WTC11 (cell line): ENCODE measurements around the gene RFX5. TPM values are rescaled to one million over a fixed set of nuclear protein-coding genes. Genes with fewer than 3 reads are reported as not detected.

Experiments used
- ATAC-seq: fragments of 200-7000 bp; cut with Tn5 transposase; 2 replicates; pipeline ENCODE4 v1.10.0; 2021; ENCODE audit warnings: mild to moderate bottlenecking, moderate library complexity
- CTCF ChIA-PET: fragments of 300-600 bp; sonication (Branson Sonifier 250); formaldehyde crosslinking; loops from one replicate; lab custom pipeline; 2021; ENCODE audit warnings: antibody characterized with exemption; lab: Charles Lee
- POLR2A ChIA-PET: fragments of 350-600 bp; sonication (Branson Sonifier 250); formaldehyde crosslinking; loops from one replicate; lab custom pipeline; 2021; ENCODE audit warnings: antibody characterized with exemption; lab: Charles Lee
- DNase-seq: peaks from one replicate; pipeline ENCODE4 v3.0.0; 2021; ENCODE audit warnings: low spot score
- H3K27ac Mint-ChIP-seq: 2 replicates; pipeline ENCODE4 v1.8.0; 2021; ENCODE audit warnings: mixed read lengths
- H3K27me3 Mint-ChIP-seq: 2 replicates; pipeline ENCODE4 v1.8.0; 2021; ENCODE audit warnings: low read depth, mild to moderate bottlenecking, moderate library complexity, mixed read lengths
- H3K36me3 Mint-ChIP-seq: 2 replicates; pipeline ENCODE4 v1.8.0; 2021; ENCODE audit warnings: mixed read lengths
- H3K4me1 Mint-ChIP-seq: 2 replicates; pipeline ENCODE4 v1.8.0; 2022; ENCODE audit warnings: mixed read lengths
- H3K4me3 Mint-ChIP-seq: 2 replicates; pipeline ENCODE4 v1.8.0; 2021; ENCODE audit warnings: mild to moderate bottlenecking, moderate library complexity, mixed read lengths
- H3K9me3 Mint-ChIP-seq: 2 replicates; pipeline ENCODE4 v1.8.0; 2021; ENCODE audit warnings: mixed read lengths
- JUN ChIP-seq: sonication (generic); formaldehyde crosslinking; IDR thresholded peaks from 2 replicates; pipeline ENCODE4 v1.8.0; 2023; ENCODE audit warnings: mild to moderate bottlenecking, missing genetic modification reagents
- NFATC4 ChIP-seq: fragments of 250-450 bp; sonication (Bioruptor Pico); IDR thresholded peaks from 2 replicates; pipeline ENCODE4 v1.9.0; 2021; ENCODE audit warnings: mild to moderate bottlenecking
- USF1 ChIP-seq: sonication (generic); formaldehyde crosslinking; IDR thresholded peaks from 2 replicates; pipeline ENCODE4 v1.8.0; 2022; ENCODE audit warnings: mild to moderate bottlenecking, missing genetic modification reagents
- ZNF281 ChIP-seq: sonication (generic); formaldehyde crosslinking; IDR thresholded peaks from 2 replicates; pipeline ENCODE4 v1.8.0; 2023; ENCODE audit warnings: mild to moderate bottlenecking, missing genetic modification reagents
- total RNA-seq: library from RNA; stranded (reverse); gene quantifications from 3 replicates; pipeline ENCODE4 v1.2.3, GENCODE V29; 2021
- TF ChIP-seq, protein P1 (sequence below): sonication (generic); formaldehyde crosslinking; IDR thresholded peaks from 2 replicates; pipeline ENCODE4 v1.8.1; 2023; ENCODE audit warnings: mild to moderate bottlenecking, missing genetic modification reagents, borderline replicate concordance
- TF ChIP-seq, protein P2 (sequence below): sonication (generic); formaldehyde crosslinking; IDR thresholded peaks from 2 replicates; pipeline ENCODE4 v1.8.1; 2023; ENCODE audit warnings: mild to moderate bottlenecking, missing genetic modification reagents, moderate library complexity

The RFX5 gene
- total RNA-seq, 1 experiment from 2014 or later, result 59.2 TPM

- ChIA-PET CTCF (interaction anchor here (1.0 to 5.5 kb wide), 5 partner anchors 9 to 48 kb away, joined by 3 to 36 read pairs (median 9); partner anchors contain the start of gene PI4KB), POLR2A (interaction anchor here (0.5 to 1.5 kb wide), 4 partner anchors 9 to 1105 kb away, joined by 3 to 6 read pairs (median 5); partner anchors contain the start of gene ZNF687)
- Mint-ChIP-seq H3K9me3 (no peaks in the 10 kb centered on the region), H3K4me1 (peaks cover 30% of the 10 kb centered on the region), H3K4me3 (no peak overlapping the region), H3K27me3 (no peaks in the 10 kb centered on the region), H3K36me3 (peaks cover 45% of the 10 kb centered on the region), H3K27ac (no peak overlapping the region; the same call in 1 of the 2 replicates)
- ATAC-seq (peak; percentile 43), DNase-seq (no peak)
- TF ChIP-seq, protein P1, sequence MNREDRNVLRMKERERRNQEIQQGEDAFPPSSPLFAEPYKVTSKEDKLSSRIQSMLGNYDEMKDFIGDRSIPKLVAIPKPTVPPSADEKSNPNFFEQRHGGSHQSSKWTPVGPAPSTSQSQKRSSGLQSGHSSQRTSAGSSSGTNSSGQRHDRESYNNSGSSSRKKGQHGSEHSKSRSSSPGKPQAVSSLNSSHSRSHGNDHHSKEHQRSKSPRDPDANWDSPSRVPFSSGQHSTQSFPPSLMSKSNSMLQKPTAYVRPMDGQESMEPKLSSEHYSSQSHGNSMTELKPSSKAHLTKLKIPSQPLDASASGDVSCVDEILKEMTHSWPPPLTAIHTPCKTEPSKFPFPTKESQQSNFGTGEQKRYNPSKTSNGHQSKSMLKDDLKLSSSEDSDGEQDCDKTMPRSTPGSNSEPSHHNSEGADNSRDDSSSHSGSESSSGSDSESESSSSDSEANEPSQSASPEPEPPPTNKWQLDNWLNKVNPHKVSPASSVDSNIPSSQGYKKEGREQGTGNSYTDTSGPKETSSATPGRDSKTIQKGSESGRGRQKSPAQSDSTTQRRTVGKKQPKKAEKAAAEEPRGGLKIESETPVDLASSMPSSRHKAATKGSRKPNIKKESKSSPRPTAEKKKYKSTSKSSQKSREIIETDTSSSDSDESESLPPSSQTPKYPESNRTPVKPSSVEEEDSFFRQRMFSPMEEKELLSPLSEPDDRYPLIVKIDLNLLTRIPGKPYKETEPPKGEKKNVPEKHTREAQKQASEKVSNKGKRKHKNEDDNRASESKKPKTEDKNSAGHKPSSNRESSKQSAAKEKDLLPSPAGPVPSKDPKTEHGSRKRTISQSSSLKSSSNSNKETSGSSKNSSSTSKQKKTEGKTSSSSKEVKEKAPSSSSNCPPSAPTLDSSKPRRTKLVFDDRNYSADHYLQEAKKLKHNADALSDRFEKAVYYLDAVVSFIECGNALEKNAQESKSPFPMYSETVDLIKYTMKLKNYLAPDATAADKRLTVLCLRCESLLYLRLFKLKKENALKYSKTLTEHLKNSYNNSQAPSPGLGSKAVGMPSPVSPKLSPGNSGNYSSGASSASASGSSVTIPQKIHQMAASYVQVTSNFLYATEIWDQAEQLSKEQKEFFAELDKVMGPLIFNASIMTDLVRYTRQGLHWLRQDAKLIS (CRISPR knock-in tag), result 0 out of 2 replicates have a peak, but pooled peaks have one; percentile 27
- 0 out of 2 replicates have a peak, but pooled peaks have one; percentile 46 for TF ChIP-seq NFATC4 (CRISPR knock-in tag)
- TF ChIP-seq ZNF281 (CRISPR knock-in tag), result no peak
- TF ChIP-seq, protein P2, sequence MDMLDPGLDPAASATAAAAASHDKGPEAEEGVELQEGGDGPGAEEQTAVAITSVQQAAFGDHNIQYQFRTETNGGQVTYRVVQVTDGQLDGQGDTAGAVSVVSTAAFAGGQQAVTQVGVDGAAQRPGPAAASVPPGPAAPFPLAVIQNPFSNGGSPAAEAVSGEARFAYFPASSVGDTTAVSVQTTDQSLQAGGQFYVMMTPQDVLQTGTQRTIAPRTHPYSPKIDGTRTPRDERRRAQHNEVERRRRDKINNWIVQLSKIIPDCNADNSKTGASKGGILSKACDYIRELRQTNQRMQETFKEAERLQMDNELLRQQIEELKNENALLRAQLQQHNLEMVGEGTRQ (CRISPR knock-in tag), result peak; percentile 56
Measured at GRCh38 chr1:151292207-151293030, 54.6 kb downstream of the RFX5 start.

DNA sequence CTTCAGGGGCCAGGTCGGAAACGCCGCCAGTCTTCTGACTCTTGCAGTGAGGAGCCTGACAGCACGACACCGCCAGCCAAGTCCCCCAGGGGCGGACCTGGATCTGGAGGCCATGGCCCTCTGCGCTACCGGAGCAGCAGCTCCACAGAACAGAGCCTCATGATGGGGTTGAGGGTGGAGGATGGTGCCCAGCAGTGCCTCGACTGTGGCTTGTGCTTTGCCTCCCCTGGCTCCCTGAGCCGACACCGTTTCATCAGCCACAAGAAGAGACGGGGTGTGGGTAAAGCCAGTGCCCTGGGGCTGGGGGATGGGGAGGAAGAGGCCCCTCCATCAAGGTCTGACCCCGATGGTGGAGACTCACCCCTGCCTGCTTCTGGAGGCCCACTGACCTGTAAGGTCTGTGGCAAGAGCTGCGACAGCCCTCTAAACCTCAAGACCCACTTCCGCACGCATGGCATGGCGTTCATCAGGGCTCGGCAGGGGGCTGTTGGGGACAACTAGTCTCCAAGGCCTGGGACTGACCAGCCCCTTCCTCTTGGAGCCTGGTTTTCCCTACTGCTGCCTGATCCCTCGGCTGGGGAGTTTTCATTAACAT is 56.2 kb downstream of the RFX5 start:
- H3K36me3 Mint-ChIP-seq, result peaks cover 53% of the 10 kb centered on the region
- no peak for ATAC-seq
- CTCF ChIA-PET, result no interaction called here

More for the DNA sequence above, 56.2 kb downstream of the RFX5 start:
- Mint-ChIP-seq H3K4me3 (no peak overlapping the region), H3K9me3 (no peaks in the 10 kb centered on the region), H3K4me1 (peaks cover 30% of the 10 kb centered on the region), H3K27ac (no peak overlapping the region), H3K27me3 (no peaks in the 10 kb centered on the region)
- POLR2A ChIA-PET, result no interaction called here
- no peak for TF ChIP-seq USF1
- TF ChIP-seq JUN, result no peak
- DNase-seq, result no peak

Other genes with a start within 250 kb of the RFX5 start
- gene SEMA6C, start 200.6 kb downstream of the RFX5 start, total RNA-seq, result 16.3 to 21.0 TPM (median 18.1 TPM) in 3 replicates
- 0.15 TPM in 1 of 3 replicates, not detected in the others for gene TNFAIP8L2, start 190.6 kb downstream of the RFX5 start, total RNA-seq
- 6.3 to 7.8 TPM (median 6.9 TPM) in 3 replicates for gene LYSMD1, start 181.3 kb downstream of the RFX5 start, total RNA-seq
- gene SCNM1, start 181.1 kb downstream of the RFX5 start, total RNA-seq, result 35.3 to 45.3 TPM (median 35.8 TPM) in 3 replicates
- gene TMOD4, start 171.3 kb downstream of the RFX5 start, total RNA-seq, result 0.66 to 0.82 TPM (median 0.79 TPM) in 3 replicates
- 87.2 to 103 TPM (median 97.6 TPM) in 3 replicates for gene VPS72, start 157.1 kb downstream of the RFX5 start, total RNA-seq
- gene PIP5K1A, start 148.7 kb downstream of the RFX5 start, total RNA-seq, result 77.8 to 84.8 TPM (median 81.3 TPM) in 3 replicates
- 184 to 202 TPM (median 186 TPM) in 3 replicates for gene PSMD4, start 92.5 kb downstream of the RFX5 start, total RNA-seq
- gene ZNF687, start 65.0 kb downstream of the RFX5 start, total RNA-seq, result 54.1 to 56.8 TPM (median 55.1 TPM) in 3 replicates
- gene PI4KB, start 19.8 kb downstream of the RFX5 start, total RNA-seq, result 25.6 to 33.6 TPM (median 30.5 TPM) in 3 replicates
- gene SELENBP1, start 25.5 kb upstream of the RFX5 start, total RNA-seq, result 17.9 to 23.9 TPM (median 20.2 TPM) in 3 replicates
- 360 to 414 TPM (median 383 TPM) in 3 replicates for gene PSMB4, start 52.3 kb upstream of the RFX5 start, total RNA-seq
- gene POGZ, start 112.2 kb upstream of the RFX5 start, total RNA-seq, result 88.1 to 107 TPM (median 105 TPM) in 3 replicates
- 52.4 to 68.7 TPM (median 55.6 TPM) in 3 replicates for gene CGN, start 164.1 kb upstream of the RFX5 start, total RNA-seq
- gene TUFT1, start 193.1 kb upstream of the RFX5 start, total RNA-seq, result 7.7 to 8.6 TPM (median 7.9 TPM) in 3 replicates